Nephron progenitor cell (in vitro differentiated cells): Measurements from ENCODE around the gene WNT2B.

Experiments
- DNase-seq: peaks from one replicate; pipeline ENCODE4 v3.0.0; 2021
- H3K27ac Mint-ChIP-seq: 2 replicates; pipeline ENCODE4 v1.8.0; 2021; ENCODE audit warnings: mild to moderate bottlenecking, moderate library complexity, mixed read lengths
- H3K27me3 Mint-ChIP-seq: 2 replicates; pipeline ENCODE4 v1.8.0; 2021; ENCODE audit warnings: mild to moderate bottlenecking, low read depth, mixed read lengths; ENCODE audit not compliant: poor library complexity
- H3K36me3 Mint-ChIP-seq: 2 replicates; pipeline ENCODE4 v1.8.0; 2021; ENCODE audit warnings: low read depth, mixed read lengths
- H3K4me1 Mint-ChIP-seq: 2 replicates; pipeline ENCODE4 v1.8.0; 2021; ENCODE audit warnings: mixed read lengths
- H3K4me3 Mint-ChIP-seq: 2 replicates; pipeline ENCODE4 v1.8.0; 2021; ENCODE audit warnings: mild to moderate bottlenecking, moderate library complexity, mixed read lengths
- H3K9me3 Mint-ChIP-seq: 2 replicates; pipeline ENCODE4 v1.8.0; 2021; ENCODE audit warnings: mild to moderate bottlenecking, moderate library complexity, mixed read lengths
- CTCF ChIP-seq: fragments of 200-600 bp; sonication (generic); IDR thresholded peaks from 2 replicates; pipeline ENCODE4 v1.5.0; 2021; ENCODE audit warnings: antibody characterized with exemption

Gene WNT2B

GRCh38 chr1:112505878-112506277 lies 2.9 kb upstream of the WNT2B start:
- H3K9me3 Mint-ChIP-seq = no peaks in the 10 kb centered on the region
- H3K4me1 Mint-ChIP-seq = peaks cover 35% of the 10 kb centered on the region
- no peaks in the 10 kb centered on the region for H3K36me3 Mint-ChIP-seq
- no peak overlapping the region for H3K27ac Mint-ChIP-seq
- TF ChIP-seq CTCF = no peak
- no peak overlapping the region for H3K4me3 Mint-ChIP-seq
- H3K27me3 Mint-ChIP-seq = peaks cover 100% of the 10 kb centered on the region
- no peak for DNase-seq

GRCh38 chr1:112506306-112506705 lies 2.5 kb upstream of the WNT2B start:
- DNase-seq = no peak
- Mint-ChIP-seq H3K4me1 (peaks cover 35% of the 10 kb centered on the region), H3K9me3 (no peaks in the 10 kb centered on the region), H3K27me3 (peaks cover 100% of the 10 kb centered on the region), H3K4me3 (no peak overlapping the region), H3K27ac (no peak overlapping the region), H3K36me3 (no peaks in the 10 kb centered on the region)
- no peak for TF ChIP-seq CTCF

GRCh38 chr1:112506731-112507130 lies 2.0 kb upstream of the WNT2B start:
- TF ChIP-seq CTCF = no peak
- peaks cover 100% of the 10 kb centered on the region for H3K27me3 Mint-ChIP-seq
- no peak overlapping the region for H3K27ac Mint-ChIP-seq
- peaks cover 35% of the 10 kb centered on the region for H3K4me1 Mint-ChIP-seq
- H3K4me3 Mint-ChIP-seq = no peak overlapping the region
- DNase-seq = no peak
- no peaks in the 10 kb centered on the region for H3K9me3 Mint-ChIP-seq
- no peaks in the 10 kb centered on the region for H3K36me3 Mint-ChIP-seq

- Mint-ChIP-seq H3K27me3 (peaks cover 100% of the 10 kb centered on the region), H3K4me3 (peak overlapping the region; percentile 77), H3K36me3 (no peaks in the 10 kb centered on the region), H3K27ac (no peak overlapping the region), H3K4me1 (peaks cover 33% of the 10 kb centered on the region), H3K9me3 (no peaks in the 10 kb centered on the region)
- DNase-seq = no peak
- no peak for TF ChIP-seq CTCF
Observed at GRCh38 chr1:112507336-112507735, 1.4 kb upstream of the WNT2B start.

GRCh38 chr1:112507921-112508277 lies 866 bp upstream of the WNT2B start:
- peak; percentile 47 for DNase-seq
- H3K27ac Mint-ChIP-seq = no peak overlapping the region
- TF ChIP-seq CTCF = no peak
- no peaks in the 10 kb centered on the region for H3K36me3 Mint-ChIP-seq
- peaks cover 28% of the 10 kb centered on the region for H3K4me1 Mint-ChIP-seq
- H3K9me3 Mint-ChIP-seq = no peaks in the 10 kb centered on the region
- H3K27me3 Mint-ChIP-seq = peaks cover 100% of the 10 kb centered on the region
- peak overlapping the region; percentile 77 for H3K4me3 Mint-ChIP-seq

- TF ChIP-seq CTCF = no peak
- peak overlapping the region; percentile 62 for H3K4me3 Mint-ChIP-seq
- H3K4me1 Mint-ChIP-seq = peaks cover 16% of the 10 kb centered on the region
- no peak overlapping the region for H3K27ac Mint-ChIP-seq
- H3K27me3 Mint-ChIP-seq = peaks cover 94% of the 10 kb centered on the region
- H3K36me3 Mint-ChIP-seq = no peaks in the 10 kb centered on the region
- peak; percentile 41 for DNase-seq
- H3K9me3 Mint-ChIP-seq = no peaks in the 10 kb centered on the region
Observed at GRCh38 chr1:112509005-112509659, 367 bp downstream of the WNT2B start.
